ENCODE measurements around the gene NAGPA.
A peak's percentile ranks its signal among the peaks of the same experiment; 100 is the strongest.
"Not testable (repeated sequence)": the region's sequence is repeated elsewhere in the genome, so short reads cannot be mapped to it uniquely, and the experiment has no call there.

The NAGPA gene

GRCh38 chr16:5060073-5060641 is 26.4 kb upstream of the NAGPA start:
- no peak for DNase-seq (ENCODE audit: low spot score)

- DNase-seq (ENCODE audit: low spot score): no peak
Measured at GRCh38 chr16:5059386-5060072, 25.8 kb upstream of the NAGPA start.

- DNase-seq (ENCODE audit: low spot score): no peak
Measured at GRCh38 chr16:5058476-5058875, 24.7 kb upstream of the NAGPA start.

- DNase-seq (ENCODE audit: low spot score): peak; percentile 77
Measured at GRCh38 chr16:5056352-5056751, 22.6 kb upstream of the NAGPA start.

- no peak for DNase-seq (ENCODE audit: low spot score)
Measured at GRCh38 chr16:5054876-5055865, 21.4 kb upstream of the NAGPA start.

- no peak for DNase-seq (ENCODE audit: low spot score)
Measured at GRCh38 chr16:5046914-5047313, 13.2 kb upstream of the NAGPA start.

- no peak for DNase-seq (ENCODE audit: low spot score)
Measured at GRCh38 chr16:5045499-5046115, 11.9 kb upstream of the NAGPA start.

- not testable (repeated sequence) for DNase-seq (ENCODE audit: low spot score)
Measured at GRCh38 chr16:5044581-5044980, 10.8 kb upstream of the NAGPA start.

GRCh38 chr16:5044011-5044540 is 10.3 kb upstream of the NAGPA start:
- DNase-seq (ENCODE audit: low spot score): no peak

GRCh38 chr16:5042574-5043171 is 8.9 kb upstream of the NAGPA start:
- DNase-seq (ENCODE audit: low spot score): no peak

GRCh38 chr16:5041600-5042133 is 7.9 kb upstream of the NAGPA start:
- no peak for DNase-seq (ENCODE audit: low spot score)

- DNase-seq (ENCODE audit: low spot score): no peak
Measured at GRCh38 chr16:5040451-5040850, 6.7 kb upstream of the NAGPA start.

- no peak for DNase-seq (ENCODE audit: low spot score)
Measured at GRCh38 chr16:5036228-5037156, 2.8 kb upstream of the NAGPA start.

- no peak for DNase-seq (ENCODE audit: low spot score)
Measured at GRCh38 chr16:5035909-5036227, 2.1 kb upstream of the NAGPA start.

GRCh38 chr16:5034167-5034523 is 410 bp upstream of the NAGPA start:
- no peak for DNase-seq (ENCODE audit: low spot score)

- no peak for DNase-seq (ENCODE audit: low spot score)
Measured at GRCh38 chr16:5032748-5033167, 977 bp downstream of the NAGPA start.

GRCh38 chr16:5031601-5032000 is 2.1 kb downstream of the NAGPA start:
- DNase-seq (ENCODE audit: low spot score): no peak

- DNase-seq (ENCODE audit: low spot score): no peak
Measured at GRCh38 chr16:5030251-5030870, 3.4 kb downstream of the NAGPA start.

- no peak for DNase-seq (ENCODE audit: low spot score)
Measured at GRCh38 chr16:5028950-5029475, 4.7 kb downstream of the NAGPA start.

Data from NAMALWA (cell line).